T-helper 1 cell treated with Interleukin-12 subunit alpha and Interleukin-12 subunit beta and Interleukin-4 antibody, amounts not matched to agents 30 μg/mL and 1 μg/mL, for 36 hours (primary cell): ENCODE measurements around the gene TCEAL6.
"Not testable (repeated sequence)": the region's sequence is repeated elsewhere in the genome, so short reads cannot be mapped to it uniquely, and the experiment has no call there.

Source experiments
- H3K27ac Mint-ChIP-seq: one replicate; pipeline ENCODE4 v1.8.0; 2021; ENCODE audit warnings: mild to moderate bottlenecking, mixed read lengths
- H3K27me3 Mint-ChIP-seq: one replicate; pipeline ENCODE4 v1.8.0; 2021; ENCODE audit warnings: low read depth, mixed read lengths
- H3K36me3 Mint-ChIP-seq: one replicate; pipeline ENCODE4 v1.8.0; 2021; ENCODE audit warnings: low read depth, mixed read lengths
- H3K4me1 Mint-ChIP-seq: one replicate; pipeline ENCODE4 v1.8.0; 2021; ENCODE audit warnings: low read depth, mixed read lengths
- H3K4me3 Mint-ChIP-seq: one replicate; pipeline ENCODE4 v1.8.0; 2021; ENCODE audit warnings: mild to moderate bottlenecking, moderate library complexity, mixed read lengths
- H3K9me3 Mint-ChIP-seq: one replicate; pipeline ENCODE4 v1.8.0; 2021; ENCODE audit warnings: mixed read lengths

The TCEAL6 gene

GRCh38 chrX:102142274-102142673 lies at the start of gene TCEAL6:
TSS of gene TCEAL6 (minus strand) at chrX:102142481.
- not testable (repeated sequence) for H3K27ac Mint-ChIP-seq
- peaks cover 23% of the 10 kb centered on the region for H3K27me3 Mint-ChIP-seq

GRCh38 chrX:102185967-102186720 lies 43.9 kb upstream of the TCEAL6 start:
- peaks cover 3% of the 10 kb centered on the region for H3K9me3 Mint-ChIP-seq
- no peak overlapping the region for H3K4me3 Mint-ChIP-seq
- no peak overlapping the region for H3K27ac Mint-ChIP-seq
- no peaks in the 10 kb centered on the region for H3K4me1 Mint-ChIP-seq
- no peaks in the 10 kb centered on the region for H3K27me3 Mint-ChIP-seq
- no peaks in the 10 kb centered on the region for H3K36me3 Mint-ChIP-seq

More at GRCh38 chrX:102142274-102142673, at the start of gene TCEAL6:
- not testable (repeated sequence) for H3K4me1 Mint-ChIP-seq, H3K4me3 Mint-ChIP-seq, H3K36me3 Mint-ChIP-seq, H3K9me3 Mint-ChIP-seq

DNA sequence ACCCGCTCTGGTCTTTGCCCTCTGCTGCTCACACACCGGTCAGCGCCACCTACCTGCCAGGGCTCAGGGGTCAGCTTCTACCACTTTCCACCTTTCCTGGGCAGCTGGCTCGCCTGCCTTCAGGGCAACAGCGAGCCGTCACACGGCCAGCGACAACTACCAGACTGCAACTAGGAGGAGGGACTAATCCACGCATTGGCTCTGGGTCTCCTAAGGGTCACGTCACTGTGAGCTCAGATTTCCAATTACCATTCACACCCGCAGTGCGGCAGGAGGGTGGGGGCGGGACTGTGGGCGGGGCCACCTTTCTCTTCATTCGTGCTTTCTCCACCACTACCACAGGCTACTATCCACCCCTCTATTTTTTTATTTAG lies 13.5 kb upstream of the TCEAL6 start, which contains the start of gene BEX5:
BEX5 (minus strand) TSS at position 172 of the 374 bp plus-strand sequence. CDS start 1,712 bp downstream, outside the sequence.
- Mint-ChIP-seq H3K4me1 (peaks cover 15% of the 10 kb centered on the region), H3K4me3 (peak within 1 kb of the TSS; percentile 94), H3K27ac (peak within 1 kb of the TSS; percentile 91), H3K27me3 (peaks cover 5% of the 10 kb centered on the region), H3K9me3 (no peaks in the 10 kb centered on the region), H3K36me3 (no peaks in the 10 kb centered on the region)

GRCh38 chrX:102154900-102155805 lies 12.9 kb upstream of the TCEAL6 start:
- Mint-ChIP-seq H3K4me3 (peak overlapping the region; percentile 94), H3K27me3 (peaks cover 4% of the 10 kb centered on the region)

GRCh38 chrX:102154218-102154860 lies 12.1 kb upstream of the TCEAL6 start:
- Mint-ChIP-seq H3K4me1 (peaks cover 15% of the 10 kb centered on the region), H3K4me3 (peak overlapping the region; percentile 94), H3K27me3 (no peaks in the 10 kb centered on the region), H3K27ac (peak overlapping the region; percentile 91), H3K9me3 (no peaks in the 10 kb centered on the region), H3K36me3 (no peaks in the 10 kb centered on the region)

More at GRCh38 chrX:102154900-102155805, 12.9 kb upstream of the TCEAL6 start:
- peak overlapping the region; percentile 91 for H3K27ac Mint-ChIP-seq
- H3K36me3 Mint-ChIP-seq: no peaks in the 10 kb centered on the region
- no peaks in the 10 kb centered on the region for H3K9me3 Mint-ChIP-seq
- H3K4me1 Mint-ChIP-seq: peaks cover 15% of the 10 kb centered on the region

GRCh38 chrX:102141631-102142030 lies 650 bp downstream of the TCEAL6 start:
- not testable (repeated sequence) for H3K4me3 Mint-ChIP-seq, H3K9me3 Mint-ChIP-seq, H3K36me3 Mint-ChIP-seq, H3K27ac Mint-ChIP-seq, H3K4me1 Mint-ChIP-seq
- peaks cover 23% of the 10 kb centered on the region for H3K27me3 Mint-ChIP-seq

DNA sequence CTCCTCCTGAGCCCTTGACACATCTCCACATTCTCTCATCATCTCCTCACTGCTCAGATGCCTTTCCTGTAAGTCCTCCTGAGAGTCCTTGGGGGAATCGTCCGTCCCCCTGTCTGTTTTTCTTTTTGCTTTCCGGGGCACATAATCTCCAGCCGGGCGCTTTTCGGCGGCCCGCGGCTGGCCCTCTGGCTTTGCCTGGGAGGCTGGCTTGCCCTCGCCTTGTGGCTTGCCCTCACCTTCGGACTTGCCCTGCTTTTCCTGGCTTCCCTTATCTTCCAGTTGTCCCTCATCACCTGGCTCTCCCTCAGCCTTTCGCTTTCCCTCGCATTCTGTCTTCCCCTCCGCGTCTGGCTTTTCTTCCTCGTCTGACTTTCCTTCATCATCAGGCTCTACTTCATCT lies 1.4 kb downstream of the TCEAL6 start:
- H3K9me3 Mint-ChIP-seq, H3K4me3 Mint-ChIP-seq, H3K27ac Mint-ChIP-seq, H3K4me1 Mint-ChIP-seq, H3K36me3 Mint-ChIP-seq: not testable (repeated sequence)
- H3K27me3 Mint-ChIP-seq: peaks cover 23% of the 10 kb centered on the region

DNA sequence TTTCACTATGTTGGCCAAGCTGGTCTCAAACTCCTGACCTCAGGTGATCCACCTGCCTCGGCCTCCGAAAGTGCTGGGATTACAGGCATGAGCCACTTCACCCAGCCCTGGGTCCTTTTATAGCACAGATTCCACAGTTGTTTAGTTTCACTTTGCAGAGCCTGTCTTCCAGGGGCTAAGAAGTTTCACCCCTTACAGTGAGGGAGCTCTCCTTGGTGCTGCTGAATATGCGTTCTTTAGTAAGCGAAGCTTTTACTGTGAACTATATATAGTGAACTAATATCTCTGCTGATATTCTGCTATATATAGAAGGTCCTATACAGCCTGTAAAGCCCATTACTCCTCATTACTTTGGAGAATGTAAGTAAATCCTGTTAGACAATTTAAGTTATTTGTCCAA lies 4.2 kb downstream of the TCEAL6 start:
- H3K9me3 Mint-ChIP-seq: no peaks in the 10 kb centered on the region
- no peak overlapping the region for H3K27ac Mint-ChIP-seq
- H3K4me1 Mint-ChIP-seq: peaks cover 2% of the 10 kb centered on the region
- H3K4me3 Mint-ChIP-seq: no peak overlapping the region
- H3K27me3 Mint-ChIP-seq: peaks cover 9% of the 10 kb centered on the region
- no peaks in the 10 kb centered on the region for H3K36me3 Mint-ChIP-seq

- H3K4me3 Mint-ChIP-seq: no peak overlapping the region
- no peaks in the 10 kb centered on the region for H3K4me1 Mint-ChIP-seq
- no peaks in the 10 kb centered on the region for H3K36me3 Mint-ChIP-seq
- no peaks in the 10 kb centered on the region for H3K9me3 Mint-ChIP-seq
- H3K27me3 Mint-ChIP-seq: peaks cover 21% of the 10 kb centered on the region
- H3K27ac Mint-ChIP-seq: no peak overlapping the region
Measured at GRCh38 chrX:102129473-102129872, 12.8 kb downstream of the TCEAL6 start.

DNA sequence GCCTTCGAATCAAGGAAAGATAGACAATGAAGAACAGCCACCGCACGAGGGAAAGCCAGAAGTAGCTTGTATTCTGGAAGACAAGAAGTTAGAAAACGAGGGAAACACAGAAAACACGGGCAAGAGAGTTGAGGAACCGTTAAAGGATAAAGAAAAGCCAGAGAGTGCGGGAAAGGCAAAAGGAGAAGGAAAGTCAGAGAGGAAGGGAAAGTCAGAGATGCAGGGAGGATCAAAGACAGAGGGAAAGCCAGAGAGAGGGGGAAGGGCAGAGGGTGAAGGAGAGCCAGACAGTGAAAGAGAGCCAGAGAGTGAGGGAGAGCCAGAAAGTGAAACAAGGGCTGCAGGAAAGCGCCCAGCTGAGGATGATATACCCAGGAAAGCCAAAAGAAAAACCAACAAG lies 15.4 kb downstream of the TCEAL6 start:
- Mint-ChIP-seq H3K27me3 (peaks cover 32% of the 10 kb centered on the region), H3K4me3 (no peak overlapping the region), H3K36me3 (no peaks in the 10 kb centered on the region), H3K9me3 (no peaks in the 10 kb centered on the region), H3K27ac (no peak overlapping the region), H3K4me1 (no peaks in the 10 kb centered on the region)

GRCh38 chrX:102126080-102126818 lies 16.0 kb downstream of the TCEAL6 start:
- not testable (repeated sequence) for H3K4me3 Mint-ChIP-seq, H3K4me1 Mint-ChIP-seq, H3K36me3 Mint-ChIP-seq, H3K27ac Mint-ChIP-seq, H3K9me3 Mint-ChIP-seq
- H3K27me3 Mint-ChIP-seq: peaks cover 32% of the 10 kb centered on the region

- peaks cover 32% of the 10 kb centered on the region for H3K27me3 Mint-ChIP-seq
- not testable (repeated sequence) for H3K27ac Mint-ChIP-seq, H3K4me3 Mint-ChIP-seq, H3K4me1 Mint-ChIP-seq, H3K36me3 Mint-ChIP-seq, H3K9me3 Mint-ChIP-seq
Measured at GRCh38 chrX:102125436-102125835, 16.8 kb downstream of the TCEAL6 start, which contains the start of gene TCEAL2. TSS of gene TCEAL2 (plus strand) at chrX:102125679. CDS start at chrX:102126831, 1,152 bp downstream.

GRCh38 chrX:102125014-102125413 lies 17.3 kb downstream of the TCEAL6 start:
- H3K9me3 Mint-ChIP-seq, H3K4me1 Mint-ChIP-seq, H3K27ac Mint-ChIP-seq, H3K36me3 Mint-ChIP-seq, H3K4me3 Mint-ChIP-seq: not testable (repeated sequence)
- peaks cover 32% of the 10 kb centered on the region for H3K27me3 Mint-ChIP-seq

DNA sequence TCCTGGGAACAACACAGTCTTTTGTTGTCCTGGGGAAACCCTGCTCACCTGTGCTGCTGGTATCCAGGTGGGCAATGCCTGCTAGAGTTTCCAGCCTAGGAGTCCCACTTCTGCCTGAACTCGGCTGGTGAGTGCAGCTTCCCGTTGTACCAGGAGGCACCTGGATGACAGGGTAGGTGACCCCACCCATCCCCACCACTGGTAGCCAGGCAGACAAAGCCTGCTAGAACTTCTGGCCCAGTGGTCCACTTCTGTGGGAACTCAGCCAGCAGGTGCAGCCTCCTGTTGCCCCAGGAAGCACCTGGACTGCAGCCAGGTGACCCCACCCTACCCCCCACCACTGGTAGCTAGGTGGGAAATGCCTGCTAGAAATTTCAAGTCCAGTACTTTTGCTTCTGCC lies 26.5 kb downstream of the TCEAL6 start:
- Mint-ChIP-seq H3K36me3 (no peaks in the 10 kb centered on the region), H3K4me3 (no peak overlapping the region), H3K4me1 (no peaks in the 10 kb centered on the region), H3K27me3 (no peaks in the 10 kb centered on the region), H3K9me3 (no peaks in the 10 kb centered on the region), H3K27ac (no peak overlapping the region)
